Endothelial cell of umbilical vein (primary cell): ENCODE measurements around the gene MCCD1. TPM values are rescaled to one million over a fixed set of nuclear protein-coding genes. Genes with fewer than 3 reads are reported as not detected.

Experiments used
- BruUV-seq: library from RNA; stranded (reverse); fragments of 400-500 nt; replicated peaks from 2 replicates; lab custom pipeline; 2021; lab: Mats Ljungman, UMichigan
- CTCF ChIA-PET: fragments of 300-600, 350-600 bp; sonication (Branson Sonifier 250); formaldehyde crosslinking; loops from one replicate; lab custom pipeline; 2021; ENCODE audit warnings: antibody characterized with exemption, inconsistent platforms; lab: Charles Lee
- POLR2A ChIA-PET: fragments of 300-600, 350-600 bp; sonication (Branson Sonifier 250); formaldehyde crosslinking; loops from one replicate; lab custom pipeline; 2021; ENCODE audit warnings: antibody characterized with exemption, inconsistent platforms; lab: Charles Lee
- DNase-seq: peaks from one replicate; pipeline ENCODE4 v3.0.0-alpha.2; 2011; ENCODE audit warnings: low read depth, low spot score
- FAIRE-seq: peaks from 2 replicates; lab custom pipeline; 2011; peaks lifted over from hg19 to GRCh38; lab: Jason Lieb, UNC
- H2AFZ ChIP-seq: 2 replicates; pipeline ENCODE4 v1.6.0; 2012; ENCODE audit warnings: low read depth, low read length, control low read depth, inconsistent platforms
- H3K27ac ChIP-seq: 2 replicates; pipeline ENCODE4 v1.5.1; 2011; ENCODE audit warnings: low read depth, mild to moderate bottlenecking, control low read depth, low read length, moderate library complexity; ENCODE audit not compliant: insufficient read depth
- H3K27me3 ChIP-seq, 2 experiments: 2 replicates each; pipeline versions ENCODE4 v1.6.0 to v1.6.1; 2011; ENCODE audit warnings: low read length in 2 of 2, mixed read lengths in 1 of 2; ENCODE audit not compliant: control insufficient read depth in 2 of 2, insufficient read depth in 2 of 2
- H3K36me3 ChIP-seq, 2 experiments: 2 replicates in 1 of 2; 3 replicates in 1 of 2; pipeline ENCODE4 v1.5.1; 2011; ENCODE audit warnings: low read length in 2 of 2, mild to moderate bottlenecking in 1 of 2, moderate library complexity in 1 of 2; ENCODE audit not compliant: control insufficient read depth in 2 of 2, insufficient read depth in 2 of 2; ENCODE audit errors: extremely low read depth in 1 of 2
- H3K4me1 ChIP-seq: 3 replicates; pipeline ENCODE4 v1.5.1; 2011; ENCODE audit warnings: mild to moderate bottlenecking, low read length; ENCODE audit not compliant: control insufficient read depth, insufficient read depth; ENCODE audit errors: extremely low read depth
- H3K4me2 ChIP-seq: 2 replicates; pipeline ENCODE4 v1.6.1; 2011; ENCODE audit warnings: low read length, control low read depth, mixed read lengths; ENCODE audit not compliant: insufficient read depth
- H3K4me3 ChIP-seq, 3 experiments: fragments of 200-600 bp in 1 of 3; sonication (generic), shearing (Covaris generic) in 1 of 3; replicated peaks in 1 of 3; 2 replicates each; pipeline ENCODE4 v1.5.1; 2011 to 2016; ENCODE audit warnings: control low read depth in 3 of 3, low read length in 3 of 3, mild to moderate bottlenecking in 2 of 3, inconsistent platforms in 1 of 3, low read depth in 1 of 3, moderate library complexity in 1 of 3; ENCODE audit not compliant: insufficient read depth in 1 of 3
- H3K79me2 ChIP-seq: 2 replicates; pipeline ENCODE4 v1.6.0; 2012; ENCODE audit warnings: low read length, inconsistent platforms; ENCODE audit not compliant: control insufficient read depth, insufficient read depth
- H3K9ac ChIP-seq: replicated peaks from 2 replicates; pipeline ENCODE3; 2011; ENCODE audit warnings: low read length, control low read depth; ENCODE audit not compliant: insufficient read depth; ENCODE audit errors: extremely low read depth
- H3K9me1 ChIP-seq: replicated peaks from 3 replicates; pipeline ENCODE4 v1.6.0; 2011; ENCODE audit warnings: mild to moderate bottlenecking, low read length; ENCODE audit not compliant: control insufficient read depth, insufficient read depth; ENCODE audit errors: extremely low read depth
- H3K9me3 ChIP-seq: replicated peaks from 2 replicates; pipeline ENCODE4 v1.5.1; 2012; ENCODE audit warnings: low read length, inconsistent platforms; ENCODE audit not compliant: control insufficient read depth, insufficient read depth
- H4K20me1 ChIP-seq: replicated peaks from 2 replicates; pipeline ENCODE3; 2011; ENCODE audit warnings: mild to moderate bottlenecking, low read length; ENCODE audit not compliant: control insufficient read depth, insufficient read depth; ENCODE audit errors: extremely low read depth
- FOS ChIP-seq: IDR thresholded peaks from 2 replicates; pipeline ENCODE4 v1.6.1; 2011; ENCODE audit warnings: mild to moderate bottlenecking, low read length, moderate library complexity, borderline replicate concordance; ENCODE audit not compliant: insufficient read depth
- dilution Hi-C: fragments of 300-500 bp; cut with MboI; formaldehyde crosslinking; loops from one replicate; pipeline ENCODE4 v1.15.0; 2019; ENCODE audit warnings: low sequenced_read_pairs; ENCODE audit not compliant: extremely low pct_ligation_motif_present
- intact Hi-C: fragments of 100-400 bp; cut with micrococcal nuclease; formaldehyde crosslinking; loops from one replicate; pipeline ENCODE4 v1.10.0; 2022
- polyA plus RNA-seq, 4 experiments: library from polyadenylated mRNA; depleted of rRNA in 3 of 4; stranded (reverse) in 3 of 4; unstranded in 1 of 4; fragments of >200 nt; gene quantifications; 2 replicates each; pipeline versions ENCODE4 v1.2.1 to v1.2.3, GENCODE V29; 2011 to 2012; ENCODE audit warnings: missing spikeins in 1 of 4
- total RNA-seq: library from RNA; stranded (reverse); gene quantifications from 2 replicates; pipeline ENCODE4 v1.2.3, GENCODE V29; 2021
- TF ChIP-seq, protein P1 (sequence below), 2 donors: IDR thresholded peaks; 1 replicate in 1 of 2; 2 replicates in 1 of 2; pipeline ENCODE4 v1.5.1; 2011; ENCODE audit warnings: low read length in 2 of 2, mild to moderate bottlenecking in 2 of 2, moderate library complexity in 2 of 2, control low read depth in 1 of 2, inconsistent platforms in 1 of 2, low read depth in 1 of 2; ENCODE audit not compliant: insufficient read depth in 1 of 2; ENCODE audit errors: extremely low read depth in 1 of 2

Gene MCCD1
- total and polyA plus RNA-seq, 2 donors (not counting 3 experiments of a cell fraction or from before 2014, with no cell fraction given): not detected

DNA sequence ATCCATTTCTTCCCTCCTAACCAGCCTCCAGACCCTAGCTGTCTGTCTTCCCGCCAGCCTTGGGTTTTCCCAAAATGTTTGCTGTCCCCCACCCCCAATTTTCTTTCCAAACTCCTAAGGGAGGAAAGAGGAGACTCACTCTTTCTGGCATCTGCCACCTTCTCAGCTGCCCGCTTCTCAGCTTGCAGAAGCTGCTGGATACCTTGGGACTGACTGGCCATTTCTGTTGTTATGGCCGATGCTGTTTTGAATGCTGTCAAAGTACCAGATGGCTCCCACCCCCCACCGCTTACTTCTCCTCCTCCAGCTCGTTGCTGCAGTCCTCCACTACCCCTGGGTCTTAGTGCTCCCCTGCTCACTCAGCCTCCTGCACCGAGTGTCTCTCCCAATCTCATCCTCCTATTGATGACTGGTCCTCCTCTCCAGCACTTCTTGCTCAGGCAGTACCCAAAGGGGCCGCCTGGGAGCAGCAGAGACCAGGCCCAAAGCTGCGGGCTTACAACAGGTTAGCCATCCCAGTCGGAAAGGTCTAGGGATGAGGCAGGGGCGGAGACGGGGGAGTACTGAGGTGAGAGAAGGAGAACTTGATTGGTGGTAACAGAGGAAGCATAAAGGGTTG lies 17.7 kb downstream of the MCCD1 start, which contains the start of gene ATP6V1G2:
TSS of gene ATP6V1G2 (minus strand) at position 270 of the 619 bp plus-strand sequence. CDS start at position 221, 49 bp downstream.
- DNase-seq: peak; percentile 89
- Histone ChIP-seq H3K27ac (peak within 1 kb of the TSS; percentile 87), H3K79me2 (peaks cover 11% of the 10 kb centered on the region), H3K9ac (peak within 1 kb of the TSS; percentile 96), H2AFZ (peak within 1 kb of the TSS; percentile 43), H3K4me1 (peaks cover 20% of the 10 kb centered on the region), H3K9me3 (no peaks in the 10 kb centered on the region), H3K4me2 (peak within 1 kb of the TSS; percentile 87), H3K36me3 (no peaks in the 10 kb centered on the region), H3K27me3 (no peaks in the 10 kb centered on the region), H3K4me3 (peak within 1 kb of the TSS; percentile 31 to 55 (median 34)), H3K9me1 (no peaks in the 10 kb centered on the region), H4K20me1 (no peaks in the 10 kb centered on the region)
- CTCF ChIA-PET: interaction anchor here (0.9 to 31.0 kb wide), 10 partner anchors 10 to 250 kb away, joined by 3 to 1517 read pairs (median 3); partner anchors contain the start of genes GPANK1, LST1, LTB and NCR3
- dilution Hi-C loops (no loop called here), intact Hi-C loops (loop anchor here (1.0 to 10.0 kb wide), 9 partner anchors 52 to 406 kb away; partner anchors contain the start of genes CLIC1, HSPA1B and MICA)
- POLR2A ChIA-PET: no interaction called here
- FAIRE-seq: peak; percentile 78
- no TSS peak for BruUV-seq
- TF ChIP-seq, protein P1, sequence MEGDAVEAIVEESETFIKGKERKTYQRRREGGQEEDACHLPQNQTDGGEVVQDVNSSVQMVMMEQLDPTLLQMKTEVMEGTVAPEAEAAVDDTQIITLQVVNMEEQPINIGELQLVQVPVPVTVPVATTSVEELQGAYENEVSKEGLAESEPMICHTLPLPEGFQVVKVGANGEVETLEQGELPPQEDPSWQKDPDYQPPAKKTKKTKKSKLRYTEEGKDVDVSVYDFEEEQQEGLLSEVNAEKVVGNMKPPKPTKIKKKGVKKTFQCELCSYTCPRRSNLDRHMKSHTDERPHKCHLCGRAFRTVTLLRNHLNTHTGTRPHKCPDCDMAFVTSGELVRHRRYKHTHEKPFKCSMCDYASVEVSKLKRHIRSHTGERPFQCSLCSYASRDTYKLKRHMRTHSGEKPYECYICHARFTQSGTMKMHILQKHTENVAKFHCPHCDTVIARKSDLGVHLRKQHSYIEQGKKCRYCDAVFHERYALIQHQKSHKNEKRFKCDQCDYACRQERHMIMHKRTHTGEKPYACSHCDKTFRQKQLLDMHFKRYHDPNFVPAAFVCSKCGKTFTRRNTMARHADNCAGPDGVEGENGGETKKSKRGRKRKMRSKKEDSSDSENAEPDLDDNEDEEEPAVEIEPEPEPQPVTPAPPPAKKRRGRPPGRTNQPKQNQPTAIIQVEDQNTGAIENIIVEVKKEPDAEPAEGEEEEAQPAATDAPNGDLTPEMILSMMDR (IDR thresholded peaks at IDR 0.05; ENCODE audit: extremely low read depth in 1 of 2, insufficient read depth in 1 of 2, low read depth in 1 of 2, low read length in 2 of 2): peak; percentile 94 to 97
- no peak for TF ChIP-seq FOS
